Hepatocyte (in vitro differentiated cells): ENCODE results near the gene KRTAP3-2.

Experiments used
- CTCF ChIP-seq: fragments of 200-600 bp; sonication (generic); IDR thresholded peaks from 2 replicates; pipeline ENCODE4 v1.5.1; 2016; ENCODE audit warnings: antibody characterized with exemption, mild to moderate bottlenecking; ENCODE audit not compliant: poor library complexity
- EZH2 ChIP-seq: fragments of 200-600 bp; sonication (generic); IDR thresholded peaks from 2 replicates; pipeline ENCODE4 v1.6.1; 2016; ENCODE audit warnings: antibody characterized with exemption, mild to moderate bottlenecking, borderline replicate concordance
- EZH2phosphoT487 ChIP-seq: fragments of 200-600 bp; sonication (generic); IDR thresholded peaks from one replicate; pipeline ENCODE4 v1.6.1; 2018; ENCODE audit warnings: antibody characterized with exemption, mild to moderate bottlenecking, low read depth, moderate library complexity; ENCODE audit not compliant: unreplicated experiment, severe bottlenecking

GRCh38 chr17:41013606-41014005, 13.9 kb upstream of the KRTAP3-2 start:
- TF ChIP-seq CTCF = no peak
- TF ChIP-seq EZH2 = no peak
- TF ChIP-seq EZH2phosphoT487 = no peak
